ENCODE results near the gene CASP10.
"Not testable (repeated sequence)": the region's sequence is repeated elsewhere in the genome, so short reads cannot be mapped to it uniquely, and the experiment has no call there.

GRCh38 chr2:201184248-201184647 lies 1.3 kb downstream of the CASP10 start:
- TF ChIP-seq CTCF, POLR2A (IDR thresholded peaks at IDR 0.05): not testable (repeated sequence)

Measured in Peyer's patch (tissue), 4 donors.